CD4-positive, alpha-beta T cell treated with Interleukin-6 at 100 ng/mL for 8 hours (primary cell): ENCODE measurements around the gene RER1.

Source experiments
- DNase-seq: peaks from one replicate; pipeline ENCODE4 v3.0.0-alpha.2; 2020; ENCODE audit warnings: mixed read lengths, low spot score

Gene RER1

GRCh38 chr1:2391931-2392509, 379 bp downstream of the RER1 start:
- DNase-seq, result no peak

- no peak for DNase-seq
Measured at GRCh38 chr1:2392686-2393085, 1.0 kb downstream of the RER1 start.

- no peak for DNase-seq
Measured at GRCh38 chr1:2393471-2393877, 1.8 kb downstream of the RER1 start.

- no peak for DNase-seq
Measured at GRCh38 chr1:2394220-2394619, 2.6 kb downstream of the RER1 start.

GRCh38 chr1:2394761-2395160, 3.1 kb downstream of the RER1 start:
- no peak for DNase-seq

- DNase-seq, result no peak
Measured at GRCh38 chr1:2395245-2395644, 3.6 kb downstream of the RER1 start.

GRCh38 chr1:2396059-2396458, 4.4 kb downstream of the RER1 start:
- no peak for DNase-seq

- no peak for DNase-seq
Measured at GRCh38 chr1:2396476-2396875, 4.8 kb downstream of the RER1 start.

- no peak for DNase-seq
Measured at GRCh38 chr1:2397007-2397679, 5.5 kb downstream of the RER1 start.

- DNase-seq, result no peak
Measured at GRCh38 chr1:2398871-2399270, 7.2 kb downstream of the RER1 start.

GRCh38 chr1:2399890-2400575, 8.4 kb downstream of the RER1 start:
- DNase-seq, result no peak

GRCh38 chr1:2400576-2400909, 8.9 kb downstream of the RER1 start:
- no peak for DNase-seq

GRCh38 chr1:2400950-2401649, 9.5 kb downstream of the RER1 start:
- no peak for DNase-seq

- DNase-seq, result no peak
Measured at GRCh38 chr1:2402420-2402819, 10.8 kb downstream of the RER1 start.

- DNase-seq, result no peak
Measured at GRCh38 chr1:2403273-2403672, 11.6 kb downstream of the RER1 start.

- DNase-seq, result no peak
Measured at GRCh38 chr1:2404142-2404889, 12.7 kb downstream of the RER1 start.

- DNase-seq, result no peak
Measured at GRCh38 chr1:2404890-2405511, 13.4 kb downstream of the RER1 start.

- DNase-seq, result no peak
Measured at GRCh38 chr1:2405588-2406295, 14.1 kb downstream of the RER1 start.

GRCh38 chr1:2406451-2407041, 14.9 kb downstream of the RER1 start:
- DNase-seq, result no peak

GRCh38 chr1:2407166-2407990, 15.7 kb downstream of the RER1 start:
- no peak for DNase-seq
